DMS 273 (cell line): ENCODE data around the gene NTHL1.
A peak's percentile ranks its signal among the peaks of the same experiment; 100 is the strongest.

Source experiments
- DNase-seq: peaks from one replicate; lab custom pipeline; 2025; ENCODE audit not compliant: unreplicated experiment; lab: John Stamatoyannopoulos, UW

The NTHL1 gene

DNA sequence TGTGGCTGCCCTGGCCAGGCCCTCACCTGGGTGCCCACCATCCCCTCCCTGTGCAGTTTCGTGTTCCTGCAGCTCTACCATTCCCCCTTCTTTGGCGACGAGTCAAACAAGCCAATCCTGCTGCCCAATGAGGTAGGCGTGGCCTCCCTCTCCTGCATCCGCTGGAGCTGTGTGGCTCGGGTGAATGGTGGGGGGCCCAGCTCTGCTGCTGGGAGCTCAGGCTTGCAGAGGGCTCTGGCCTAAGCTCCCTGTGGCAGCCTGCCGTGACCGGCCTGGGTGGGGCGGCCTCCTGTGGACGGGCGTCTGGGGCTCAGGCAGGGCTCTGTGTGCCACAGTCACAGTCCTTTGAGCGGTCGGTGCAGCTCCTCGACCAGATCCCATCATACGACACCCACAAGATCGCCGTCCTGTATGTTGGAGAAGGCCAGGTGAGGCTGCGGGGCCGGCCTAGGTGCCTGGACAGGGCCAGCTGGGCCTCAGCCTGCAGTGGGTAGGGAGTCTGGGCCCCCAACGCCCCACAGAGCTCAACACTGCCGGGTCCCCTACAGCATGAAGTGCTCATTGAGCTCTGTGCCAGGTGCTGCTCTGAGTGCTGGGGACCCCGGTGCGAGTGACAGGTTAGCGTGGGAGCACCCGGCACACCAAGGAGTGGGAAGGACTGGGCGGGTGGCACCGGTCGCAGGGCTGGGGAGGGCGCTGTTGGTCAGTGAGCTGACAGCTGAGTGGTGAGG is 37.4 kb upstream of the NTHL1 start:
- DNase-seq, result peak; percentile 36

DNA sequence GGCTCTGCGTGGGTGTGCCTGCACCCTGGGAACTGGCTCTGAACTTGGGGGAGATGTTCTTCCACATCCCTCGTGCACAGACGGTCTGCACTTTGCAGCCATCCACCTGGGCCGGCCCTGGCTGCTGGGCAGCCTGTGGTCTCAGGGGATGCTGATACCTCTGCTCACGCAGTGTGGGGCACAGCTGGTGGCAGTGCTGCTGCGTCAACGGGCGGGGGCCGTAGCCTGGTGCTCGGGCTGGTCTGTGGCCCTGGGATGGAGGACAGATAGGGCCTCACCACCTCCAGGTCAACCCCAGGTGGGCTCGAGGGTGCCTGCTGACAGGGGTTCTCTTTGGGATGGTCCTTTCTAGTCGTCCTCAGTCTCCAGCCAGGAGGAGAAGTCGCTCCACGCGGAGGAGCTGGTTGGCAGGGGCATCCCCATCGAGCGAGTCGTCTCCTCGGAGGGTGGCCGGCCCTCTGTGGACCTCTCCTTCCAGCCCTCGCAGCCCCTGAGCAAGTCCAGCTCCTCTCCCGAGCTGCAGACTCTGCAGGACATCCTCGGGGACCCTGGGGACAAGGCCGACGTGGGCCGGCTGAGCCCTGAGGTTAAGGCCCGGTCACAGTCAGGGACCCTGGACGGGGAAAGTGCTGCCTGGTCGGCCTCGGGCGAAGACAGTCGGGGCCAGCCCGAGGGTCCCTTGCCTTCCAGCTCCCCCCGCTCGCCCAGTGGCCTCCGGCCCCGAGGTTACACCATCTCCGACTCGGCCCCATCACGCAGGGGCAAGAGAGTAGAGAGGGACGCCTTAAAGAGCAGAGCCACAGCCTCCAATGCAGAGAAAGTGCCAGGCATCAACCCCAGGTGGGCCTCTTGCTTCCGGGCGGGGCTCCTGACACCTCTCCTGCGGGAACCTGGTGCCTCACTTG is 36.5 kb upstream of the NTHL1 start:
- no peak for DNase-seq

DNA sequence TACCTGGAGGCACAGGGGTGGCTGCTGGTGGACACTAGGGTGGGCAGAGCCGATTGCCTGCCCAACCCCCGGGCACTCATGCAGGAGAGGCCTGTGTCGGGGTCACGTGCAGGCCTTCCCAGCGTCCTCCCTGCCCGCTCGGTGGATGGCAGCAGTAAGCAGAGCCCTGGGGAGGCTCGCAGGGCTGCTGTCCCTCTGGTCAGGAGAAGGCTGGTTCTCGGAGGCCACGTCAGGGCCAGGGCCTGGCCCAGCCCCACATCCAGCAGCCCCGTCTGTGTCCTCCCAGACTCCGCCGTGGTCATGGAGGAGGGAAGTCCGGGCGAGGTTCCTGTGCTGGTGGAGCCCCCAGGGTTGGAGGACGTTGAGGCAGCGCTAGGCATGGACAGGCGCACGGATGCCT is 35.8 kb upstream of the NTHL1 start:
- DNase-seq, result no peak

DNA sequence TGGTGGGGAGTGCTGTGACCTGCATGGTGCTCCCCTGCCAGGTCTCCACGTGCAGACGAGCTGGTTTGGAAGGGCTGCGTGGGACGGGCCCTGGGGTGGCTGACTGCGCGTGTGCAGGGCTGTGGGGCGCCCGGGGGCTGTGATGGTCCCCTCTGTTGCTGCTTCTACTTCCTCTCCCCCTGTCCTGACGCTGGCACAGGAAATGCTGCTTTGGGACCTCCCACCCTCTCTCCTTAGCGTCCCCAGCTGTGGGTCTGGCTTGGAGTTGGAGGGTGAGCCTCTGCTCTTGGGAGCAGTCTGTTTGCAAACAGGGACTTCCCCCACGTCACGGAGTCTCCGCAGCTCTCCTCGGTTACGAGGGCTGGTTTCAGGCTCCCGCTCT is 35.3 kb upstream of the NTHL1 start:
- no peak for DNase-seq

DNA sequence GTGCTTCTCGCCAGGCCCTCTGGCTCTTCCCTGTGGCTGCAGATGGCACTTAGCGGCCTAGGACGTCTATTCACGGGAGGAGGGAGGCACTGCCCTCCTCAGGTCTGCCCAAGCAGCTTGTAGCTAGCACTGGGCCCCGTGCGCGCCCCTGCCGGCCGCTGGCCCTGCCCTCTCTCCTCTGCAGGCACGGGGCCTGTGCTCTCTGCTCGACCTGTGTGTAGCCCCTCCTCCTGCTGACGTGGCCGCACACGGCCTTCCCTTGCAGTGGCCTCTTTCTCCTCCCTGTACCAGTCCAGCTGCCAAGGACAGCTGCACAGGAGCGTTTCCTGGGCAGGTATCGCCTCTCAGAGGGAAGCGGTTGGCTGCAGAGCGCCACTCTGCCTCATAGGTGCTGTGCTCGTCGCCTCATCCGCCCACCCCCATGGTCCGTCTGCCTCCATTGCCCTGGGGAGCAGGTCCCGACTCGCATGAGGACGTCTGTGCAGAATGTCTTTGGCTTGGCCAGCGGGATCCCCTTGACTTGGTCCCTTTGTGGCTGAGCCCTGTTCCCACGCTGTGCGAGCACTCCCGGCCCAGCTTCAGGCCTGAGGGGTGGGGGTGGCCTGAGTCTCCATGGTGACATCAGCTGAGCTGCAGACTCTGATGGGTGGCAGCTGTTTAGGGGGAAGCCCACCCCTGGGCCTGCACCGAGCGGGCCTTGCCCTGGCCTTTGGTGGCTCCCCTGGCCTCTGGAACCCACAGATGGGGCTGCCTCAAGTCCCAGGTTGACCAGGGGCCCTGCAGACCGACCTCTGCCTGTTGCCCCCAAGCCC is 34.7 kb upstream of the NTHL1 start:
- peak; percentile 59 for DNase-seq

DNA sequence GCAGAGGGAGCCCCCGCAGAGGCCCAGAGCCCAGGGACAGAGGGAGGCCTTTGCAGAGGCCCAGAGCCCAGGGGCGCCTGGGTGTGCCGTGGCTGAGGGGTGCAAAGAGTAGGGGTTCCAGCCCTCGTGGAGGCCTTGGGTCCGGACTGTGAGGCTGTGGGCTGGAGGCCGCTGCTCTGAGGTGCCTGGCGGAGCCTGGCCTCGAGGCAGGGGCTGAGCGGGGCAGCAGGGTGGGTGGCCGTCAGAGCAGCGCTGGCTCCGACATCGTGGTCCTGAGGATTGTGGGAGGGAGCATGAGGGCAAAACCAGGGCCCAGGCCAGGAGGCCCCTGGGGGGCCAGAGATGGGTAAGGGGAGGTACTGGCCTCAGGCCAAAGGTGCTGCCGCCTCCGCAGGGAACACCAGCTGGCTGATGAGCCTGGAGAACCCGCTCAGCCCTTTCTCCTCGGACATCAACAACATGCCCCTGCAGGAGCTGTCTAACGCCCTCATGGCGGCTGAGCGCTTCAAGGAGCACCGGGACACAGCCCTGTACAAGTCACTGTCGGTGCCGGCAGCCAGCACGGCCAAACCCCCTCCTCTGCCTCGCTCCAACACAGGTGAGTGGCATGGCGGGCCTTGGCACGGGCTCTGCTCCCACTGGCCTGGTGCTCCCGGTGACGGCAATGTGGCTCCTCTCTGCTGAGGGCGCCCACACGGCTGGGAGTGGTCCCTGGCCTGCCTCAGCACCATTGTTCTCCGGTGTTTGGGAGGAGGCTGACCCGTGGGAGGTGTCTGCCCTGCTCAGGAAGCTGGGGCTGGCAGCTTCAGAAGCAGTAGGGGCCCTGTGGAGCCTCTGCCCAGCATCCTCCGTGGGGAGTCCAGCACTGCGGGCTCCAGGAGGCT is 33.8 kb upstream of the NTHL1 start:
- DNase-seq, result peak; percentile 43

DNA sequence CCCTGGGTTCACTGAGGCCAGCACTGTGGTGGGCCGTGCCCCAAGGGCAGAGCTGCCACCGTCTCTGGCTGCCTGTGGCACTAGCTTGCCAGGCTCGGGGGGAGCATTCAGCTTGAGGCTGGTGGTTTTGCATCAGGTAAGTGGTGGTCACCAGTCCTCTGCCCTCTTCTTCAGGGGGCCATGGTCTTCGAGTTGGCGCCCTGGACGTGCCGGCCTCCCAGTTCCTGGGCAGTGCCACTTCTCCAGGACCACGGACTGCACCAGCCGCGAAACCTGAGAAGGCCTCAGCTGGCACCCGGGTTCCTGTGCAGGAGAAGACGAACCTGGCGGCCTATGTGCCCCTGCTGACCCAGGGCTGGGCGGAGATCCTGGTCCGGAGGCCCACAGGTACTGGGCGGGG is 32.4 kb upstream of the NTHL1 start:
- no peak for DNase-seq

DNA sequence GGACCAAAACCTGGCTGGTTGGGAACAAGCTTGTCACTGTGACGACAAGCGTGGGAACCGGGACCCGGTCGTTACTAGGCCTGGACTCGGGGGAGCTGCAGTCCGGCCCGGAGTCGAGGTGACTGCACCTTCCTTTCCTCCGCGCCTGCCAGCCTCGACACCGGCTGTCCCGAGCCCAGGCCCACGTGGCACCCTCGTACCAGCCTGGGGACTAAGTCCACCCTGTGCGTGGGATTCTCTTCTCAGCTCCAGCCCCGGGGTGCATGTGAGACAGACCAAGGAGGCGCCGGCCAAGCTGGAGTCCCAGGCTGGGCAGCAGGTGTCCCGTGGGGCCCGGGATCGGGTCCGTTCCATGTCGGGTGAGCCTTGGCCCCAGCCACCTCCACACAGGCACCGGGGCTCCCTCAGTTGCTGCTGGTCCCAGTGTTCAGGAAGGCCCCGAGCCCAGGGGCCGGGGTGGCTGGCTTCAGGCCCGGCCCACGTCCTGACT is 31.7 kb upstream of the NTHL1 start:
- DNase-seq, result no peak

DNA sequence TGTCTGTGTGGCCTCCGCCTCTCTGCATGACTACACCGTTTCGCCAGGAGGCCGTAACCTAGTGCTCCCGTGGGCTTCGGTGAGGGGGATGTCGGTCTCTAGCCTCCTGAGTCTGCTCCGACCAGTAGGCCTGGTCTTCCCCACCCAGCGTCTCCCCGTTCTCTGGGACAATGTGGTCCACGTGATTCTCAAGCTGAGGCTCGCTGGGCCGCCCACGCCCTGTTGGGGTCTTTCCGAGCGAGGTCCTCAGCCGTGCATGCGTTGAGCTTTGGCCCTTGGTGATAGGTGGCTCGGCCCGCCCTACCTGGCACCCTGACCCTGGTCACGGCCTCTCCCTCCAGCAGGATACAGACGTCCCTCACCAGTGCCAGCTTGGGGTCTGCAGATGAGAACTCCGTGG is 31.1 kb upstream of the NTHL1 start:
- DNase-seq, result no peak

DNA sequence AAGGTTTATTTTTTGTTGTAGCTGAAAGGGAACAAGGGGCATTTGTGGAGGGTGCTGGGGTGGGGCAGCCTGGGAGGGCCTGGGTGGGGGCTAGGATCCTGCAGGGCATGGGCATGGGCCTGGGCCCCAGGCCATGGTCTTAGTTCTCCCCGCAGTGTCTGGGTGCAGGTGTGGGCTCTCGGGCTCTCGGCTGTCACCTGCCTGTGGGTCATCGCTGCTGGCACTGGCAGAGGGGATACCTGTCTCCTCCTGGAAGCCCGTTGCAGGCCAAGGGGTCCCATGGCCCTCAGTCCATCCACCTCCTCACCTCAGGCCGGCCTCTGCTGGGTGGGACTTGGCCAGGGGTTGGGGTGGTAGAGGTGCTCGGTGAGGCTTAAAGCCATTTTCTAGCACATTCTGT is 30.5 kb upstream of the NTHL1 start:
- DNase-seq, result no peak

DNA sequence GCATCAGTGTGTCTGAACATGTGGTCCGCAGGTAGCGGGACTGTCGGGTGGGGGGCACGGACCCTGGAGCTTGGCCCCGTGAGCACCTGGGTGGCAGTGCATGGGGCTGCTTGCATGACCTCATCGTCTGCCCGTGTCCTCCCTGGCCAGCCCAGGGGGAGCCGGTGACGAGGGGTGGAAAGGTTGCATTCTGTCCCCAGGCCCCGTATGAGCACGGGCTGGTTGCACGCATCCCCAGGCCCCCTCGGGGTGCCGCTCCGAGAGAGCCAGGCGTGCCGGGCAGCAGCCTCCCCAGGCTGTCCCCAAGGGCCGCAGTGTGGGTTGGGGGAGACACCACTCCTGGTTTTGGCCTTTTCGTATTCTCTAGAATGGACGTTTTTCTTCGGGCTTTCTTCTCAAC is 30.1 kb upstream of the NTHL1 start:
- no peak for DNase-seq

DNA sequence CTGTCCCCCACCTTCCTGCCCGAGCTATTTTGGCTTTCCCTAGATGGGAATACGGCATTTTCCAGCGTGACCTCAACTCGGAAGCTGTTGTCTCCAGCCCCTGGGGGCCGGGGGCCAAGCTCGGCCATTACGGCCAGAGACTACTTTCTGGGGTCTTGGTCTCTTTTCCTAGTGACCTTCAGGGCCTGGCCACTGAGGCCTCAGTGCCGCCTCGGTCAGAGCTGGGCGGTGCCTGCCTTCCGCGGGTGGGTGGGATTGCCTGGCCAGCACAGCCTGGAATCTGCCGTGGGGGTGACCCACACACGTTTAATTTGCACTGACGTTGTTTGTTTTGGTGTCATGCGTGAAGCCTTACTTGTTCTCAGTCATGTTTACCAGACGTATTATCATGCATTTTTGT is 29.4 kb upstream of the NTHL1 start:
- no peak for DNase-seq

DNA sequence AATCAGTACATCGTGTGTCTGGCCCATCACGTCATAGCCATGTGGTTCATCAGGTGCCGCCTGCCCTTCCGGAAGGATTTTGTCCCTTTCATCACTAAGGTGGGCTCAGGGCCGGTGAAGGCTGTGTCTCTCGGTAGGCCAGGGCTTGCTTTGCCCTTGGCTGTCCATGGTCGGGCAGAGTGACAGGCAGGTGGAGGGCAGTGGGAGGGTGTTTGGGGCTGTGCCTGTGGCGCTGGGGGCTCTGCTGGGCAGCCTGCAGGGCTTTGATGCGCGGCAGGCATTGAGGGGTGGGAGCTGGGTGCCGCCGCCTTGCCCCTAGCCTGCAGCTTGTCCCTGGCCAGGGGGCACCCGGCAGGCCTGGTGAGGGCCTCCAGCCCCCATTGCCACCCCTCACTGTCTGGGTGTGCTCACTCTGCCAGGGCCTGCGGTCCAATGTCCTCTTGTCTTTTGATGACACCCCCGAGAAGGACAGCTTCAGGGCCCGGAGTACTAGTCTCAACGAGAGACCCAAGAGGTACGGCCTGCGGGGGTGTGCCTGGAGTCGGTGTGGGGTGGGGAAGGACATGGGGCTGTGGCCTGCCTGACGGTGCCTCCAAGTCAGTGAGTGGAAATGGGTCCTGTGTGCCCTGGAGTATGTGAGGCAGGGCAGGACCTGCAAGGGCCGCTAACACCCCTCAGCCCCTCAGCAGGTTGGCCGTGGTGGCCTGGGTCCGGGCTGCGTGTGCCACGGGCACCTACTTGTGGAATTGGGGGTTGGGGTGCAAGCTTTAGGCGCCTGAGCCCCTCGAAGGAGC is 28.6 kb upstream of the NTHL1 start:
- no peak for DNase-seq

DNA sequence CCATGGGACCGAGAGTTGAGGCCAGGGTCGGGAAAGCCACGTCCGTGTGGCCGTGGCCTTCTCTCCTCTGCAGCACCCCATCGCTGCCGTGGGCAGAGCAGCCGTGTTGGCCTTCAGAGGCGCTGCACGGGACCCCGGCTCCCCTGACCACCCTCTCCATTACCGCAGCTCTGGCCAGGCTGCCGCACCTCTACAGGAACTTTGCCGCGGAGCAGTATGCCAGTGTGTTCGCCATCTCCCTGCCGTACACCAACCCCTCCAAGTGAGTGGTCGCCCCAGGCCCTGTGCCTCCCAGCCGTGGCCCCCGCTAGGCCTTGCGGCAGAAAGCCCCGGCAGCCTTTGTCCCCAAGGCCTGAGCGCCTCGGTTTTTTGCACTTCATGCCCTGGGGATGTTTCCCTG is 28.0 kb upstream of the NTHL1 start:
- DNase-seq, result no peak

DNA sequence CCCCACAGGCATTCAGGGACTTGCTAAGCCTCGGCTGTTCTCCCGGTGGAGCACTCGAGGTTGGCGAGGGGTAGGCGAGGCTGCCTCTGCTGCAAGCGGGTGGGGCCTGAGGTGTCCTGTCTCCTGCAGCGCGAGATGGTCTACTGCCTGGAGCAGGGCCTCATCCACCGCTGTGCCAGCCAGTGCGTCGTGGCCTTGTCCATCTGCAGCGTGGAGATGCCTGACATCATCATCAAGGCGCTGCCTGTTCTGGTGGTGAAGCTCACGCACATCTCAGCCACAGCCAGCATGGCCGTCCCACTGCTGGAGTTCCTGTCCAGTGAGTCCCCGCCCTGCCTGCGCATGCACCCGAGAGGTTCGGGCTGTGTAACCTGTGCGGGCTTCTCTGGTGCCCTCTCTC is 26.4 kb upstream of the NTHL1 start:
- DNase-seq, result no peak

DNA sequence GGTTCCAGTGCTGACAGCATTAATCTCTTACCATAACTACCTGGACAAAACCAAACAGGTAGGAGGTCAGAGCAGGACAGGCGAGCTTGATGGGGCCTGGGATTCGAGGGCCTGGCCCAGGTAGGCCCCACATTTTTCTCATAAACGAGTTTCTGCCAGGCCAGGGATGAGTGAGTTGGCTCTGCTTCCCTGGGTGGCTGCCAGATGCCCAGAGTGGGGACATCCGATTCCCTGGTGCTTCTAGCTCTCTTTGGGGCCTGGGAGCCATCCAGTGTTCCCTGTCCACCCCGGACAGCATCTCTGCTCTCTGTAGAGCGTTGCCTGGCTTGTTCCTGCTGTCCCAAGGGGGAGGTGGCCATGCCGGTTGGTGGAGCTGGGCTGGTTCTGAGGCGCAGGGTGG is 25.3 kb upstream of the NTHL1 start:
- no peak for DNase-seq

DNA sequence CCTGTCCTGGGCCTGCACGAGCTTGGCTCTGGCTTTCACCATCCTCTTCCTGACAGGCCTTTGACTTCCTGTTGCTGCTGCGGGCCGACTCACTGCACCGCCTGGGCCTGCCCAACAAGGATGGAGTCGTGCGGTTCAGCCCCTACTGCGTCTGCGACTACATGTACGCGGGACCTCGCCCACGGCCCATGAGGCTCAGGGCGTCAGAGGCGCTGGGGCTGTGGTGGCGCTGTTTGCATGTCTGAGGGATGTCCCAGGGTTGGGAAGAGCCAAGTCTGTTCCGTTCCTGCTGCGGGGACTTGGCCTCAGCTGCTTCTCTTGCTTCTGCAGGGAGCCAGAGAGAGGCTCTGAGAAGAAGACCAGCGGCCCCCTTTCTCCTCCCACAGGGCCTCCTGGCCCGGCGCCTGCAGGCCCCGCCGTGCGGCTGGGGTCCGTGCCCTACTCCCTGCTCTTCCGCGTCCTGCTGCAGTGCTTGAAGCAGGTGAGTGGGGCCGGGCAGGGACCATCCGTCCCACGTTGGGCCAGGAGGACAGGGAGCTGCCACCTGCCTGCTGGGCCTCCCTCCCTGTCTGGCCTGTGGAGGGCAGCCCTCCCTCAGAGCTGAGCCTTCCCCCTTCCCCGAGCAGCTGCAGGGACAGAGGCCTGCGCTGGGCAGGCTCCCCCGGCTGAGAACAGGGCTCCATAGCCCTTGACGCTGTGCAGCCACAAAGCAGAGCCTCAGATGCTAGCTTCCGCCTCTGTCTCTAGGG is 24.0 kb upstream of the NTHL1 start:
- peak; percentile 32 for DNase-seq

DNA sequence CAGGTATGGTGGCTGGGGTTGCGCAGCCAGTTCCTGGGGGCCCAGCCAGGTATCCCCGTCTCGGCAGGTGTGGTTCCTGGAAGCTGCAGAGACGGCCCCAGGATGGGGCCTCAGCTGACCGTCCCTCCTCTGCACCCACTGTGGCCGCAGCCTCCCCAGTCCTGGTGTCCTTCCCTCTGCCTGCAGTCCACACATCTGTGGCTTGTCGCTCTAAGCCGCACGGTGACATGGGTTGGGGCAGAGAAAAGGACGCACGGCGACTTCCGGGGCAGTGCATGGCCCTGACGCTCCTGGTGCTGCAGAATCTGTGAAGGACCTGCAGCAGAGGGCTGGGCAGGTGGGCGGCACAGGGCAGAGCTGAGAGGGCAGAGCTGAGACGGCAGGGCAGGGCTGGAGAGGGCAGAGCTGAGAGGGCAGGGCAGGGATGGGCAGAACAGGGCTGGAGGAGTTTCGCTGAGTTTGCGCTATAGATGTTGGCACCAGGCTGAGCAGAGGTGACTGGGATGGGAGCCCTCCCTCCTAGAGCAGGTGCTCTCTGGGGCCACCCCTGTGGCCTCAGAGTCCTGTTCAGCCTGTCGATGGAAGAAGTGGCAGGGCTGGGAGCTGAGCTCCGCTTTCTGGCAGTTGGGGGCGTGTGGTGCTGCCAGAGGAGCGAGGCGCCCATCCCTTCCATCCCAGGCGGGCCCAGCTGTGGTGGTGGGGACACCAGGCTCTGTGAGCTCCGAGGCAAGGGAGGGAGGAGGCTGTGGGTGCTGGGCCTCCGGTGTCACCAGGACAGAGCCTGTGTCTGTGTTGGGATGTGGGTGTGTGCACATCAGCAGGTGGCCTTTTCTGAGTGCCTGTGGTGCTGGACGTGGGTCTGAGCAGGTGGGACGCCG is 23.2 kb upstream of the NTHL1 start:
- DNase-seq, result no peak
